ENCODE measurements around the gene KRT74.

The KRT74 gene

DNA sequence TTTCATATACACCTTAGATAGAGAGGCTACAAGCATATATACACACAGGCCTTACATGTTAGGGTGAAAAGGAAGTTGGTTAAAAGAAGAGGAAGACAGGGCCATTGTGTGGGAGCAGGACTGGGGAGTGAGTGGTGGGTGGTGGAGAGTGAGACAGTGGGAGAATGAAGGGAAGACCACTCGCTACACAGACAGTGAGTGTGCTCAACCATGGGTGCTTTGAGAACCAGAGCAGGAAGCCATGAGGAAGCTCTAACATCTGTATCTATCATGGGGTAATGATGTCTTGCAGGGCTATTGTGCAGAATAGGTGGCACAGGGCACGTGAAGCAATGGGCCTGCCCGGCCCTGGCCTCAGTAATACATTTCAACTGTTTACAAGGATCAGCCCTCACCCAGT, 11.4 kb upstream of the KRT74 start:
- no peak overlapping the region for H3K4ac ChIP-seq (ENCODE audit: low read length)
- no peak overlapping the region for H2AK5ac ChIP-seq (ENCODE audit: low read depth, low read length)
- H3K27me3 ChIP-seq (ENCODE audit: control insufficient read depth in 3 of 3, insufficient read depth in 3 of 3, low read depth in 1 of 3, low read length in 3 of 3), result no peaks in the 10 kb centered on the region
- H3K27ac ChIP-seq (replicated peaks; ENCODE audit: low read length), result no peak overlapping the region
- WGBS, 2 donors (ENCODE audit: extremely low coverage in 2 of 2, insufficient read length in 2 of 2, insufficient replicate concordance in 1 of 2), result no CpG with 5 or more reads among the region's 3 CpGs
- no peak overlapping the region for H3K4me2 ChIP-seq (ENCODE audit: insufficient read depth, low read length, poor library complexity, severe bottlenecking)
- H2BK15ac ChIP-seq (ENCODE audit: low read length), result no peak overlapping the region
- H3K4me3 ChIP-seq (ENCODE audit: low read length in 2 of 2), result no peak overlapping the region
- no peaks in the 10 kb centered on the region for H3K9me3 ChIP-seq (replicated peaks in 1 of 2; ENCODE audit: control insufficient read depth in 2 of 2, insufficient read depth in 1 of 2, low read depth in 1 of 2, low read length in 2 of 2)
- H2BK12ac ChIP-seq (ENCODE audit: low read length), result no peak overlapping the region
- no peak overlapping the region for H3K9ac ChIP-seq (ENCODE audit: low read depth, low read length, poor library complexity)
- H2BK5ac ChIP-seq (ENCODE audit: low read length), result no peak overlapping the region
- peaks cover 0 to 2% of the 10 kb centered on the region in 2 donors for H3K4me1 ChIP-seq (ENCODE audit: control insufficient read depth in 2 of 2, insufficient read depth in 1 of 2, low read depth in 1 of 2, low read length in 2 of 2)
- no peak overlapping the region for H3K14ac ChIP-seq (ENCODE audit: low read length)
- H4K91ac ChIP-seq (ENCODE audit: low read depth, low read length, poor library complexity), result no peak overlapping the region
- H2BK120ac ChIP-seq (ENCODE audit: low read depth, low read length), result no peak overlapping the region
- H4K8ac ChIP-seq (ENCODE audit: low read depth, low read length), result no peak overlapping the region
- H3K23ac ChIP-seq (ENCODE audit: low read depth, low read length, poor library complexity), result no peak overlapping the region
- no peak for DNase-seq (ENCODE audit: low spot score)
- no peaks in the 10 kb centered on the region for H3K79me1 ChIP-seq (ENCODE audit: low read depth, low read length)
- no peak overlapping the region for H2AFZ ChIP-seq (ENCODE audit: low read length)
- H3K36me3 ChIP-seq (replicated peaks in 1 of 2; ENCODE audit: control insufficient read depth in 2 of 2, insufficient read depth in 2 of 2, low read length in 2 of 2), result no peaks in the 10 kb centered on the region
- H3K18ac ChIP-seq (ENCODE audit: low read length), result no peak overlapping the region

DNA sequence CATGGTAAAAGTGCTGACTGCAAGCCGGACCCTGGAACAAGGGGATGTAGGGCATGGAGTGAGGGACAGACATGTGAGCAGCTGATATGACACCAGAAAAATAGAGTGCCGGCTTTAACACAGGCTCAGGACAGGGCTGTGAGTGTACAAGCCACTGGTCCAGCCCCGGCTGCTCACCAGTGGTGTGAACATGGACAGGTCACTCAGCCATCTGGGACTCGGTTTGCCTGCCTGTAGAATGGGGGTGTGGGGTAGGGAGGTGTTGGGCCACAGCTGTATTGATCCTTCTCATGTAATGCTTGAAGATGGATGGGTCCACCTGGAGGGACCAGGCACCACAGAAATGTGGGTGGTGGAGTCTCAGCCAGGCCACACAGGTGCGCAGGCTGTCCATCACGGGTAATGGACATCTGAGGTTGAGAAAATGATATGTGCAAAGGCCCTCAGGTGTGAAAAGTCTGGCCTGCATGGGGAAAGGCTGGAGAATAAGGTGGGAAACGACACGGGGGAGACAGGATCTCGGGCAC, 10.6 kb upstream of the KRT74 start:
- Histone ChIP-seq H3K4me2 (ENCODE audit: insufficient read depth, low read length, poor library complexity, severe bottlenecking) (no peak overlapping the region), H3K4me1 (ENCODE audit: control insufficient read depth in 2 of 2, insufficient read depth in 1 of 2, low read depth in 1 of 2, low read length in 2 of 2) (peaks cover 0 to 2% of the 10 kb centered on the region in 2 donors), H2BK15ac (ENCODE audit: low read length) (no peak overlapping the region), H3K27me3 (ENCODE audit: control insufficient read depth in 3 of 3, insufficient read depth in 3 of 3, low read depth in 1 of 3, low read length in 3 of 3) (peaks cover 0 to 7% (median 0%) of the 10 kb centered on the region in 3 experiments), H3K4ac (ENCODE audit: low read length) (no peak overlapping the region), H3K4me3 (ENCODE audit: low read length in 2 of 2) (no peak overlapping the region), H2AFZ (ENCODE audit: low read length) (no peak overlapping the region), H2AK5ac (ENCODE audit: low read depth, low read length) (no peak overlapping the region), H3K27ac (replicated peaks; ENCODE audit: low read length) (no peak overlapping the region), H3K36me3 (replicated peaks in 1 of 2; ENCODE audit: control insufficient read depth in 2 of 2, insufficient read depth in 2 of 2, low read length in 2 of 2) (no peaks in the 10 kb centered on the region), H2BK120ac (ENCODE audit: low read depth, low read length) (no peak overlapping the region), H3K18ac (ENCODE audit: low read length) (no peak overlapping the region), H2BK12ac (ENCODE audit: low read length) (no peak overlapping the region), H3K9ac (ENCODE audit: low read depth, low read length, poor library complexity) (no peak overlapping the region), H3K14ac (ENCODE audit: low read length) (no peak overlapping the region), H3K23ac (ENCODE audit: low read depth, low read length, poor library complexity) (no peak overlapping the region), H3K79me1 (ENCODE audit: low read depth, low read length) (no peaks in the 10 kb centered on the region), H4K8ac (ENCODE audit: low read depth, low read length) (no peak overlapping the region), H3K9me3 (replicated peaks in 1 of 2; ENCODE audit: control insufficient read depth in 2 of 2, insufficient read depth in 1 of 2, low read depth in 1 of 2, low read length in 2 of 2) (no peaks in the 10 kb centered on the region), H4K91ac (ENCODE audit: low read depth, low read length, poor library complexity) (no peak overlapping the region), H2BK5ac (ENCODE audit: low read length) (no peak overlapping the region)
- DNase-seq (ENCODE audit: low spot score), result no peak
- no CpG with 5 or more reads among the region's 9 CpGs for WGBS, 2 donors (ENCODE audit: extremely low coverage in 2 of 2, insufficient read length in 2 of 2, insufficient replicate concordance in 1 of 2)

DNA sequence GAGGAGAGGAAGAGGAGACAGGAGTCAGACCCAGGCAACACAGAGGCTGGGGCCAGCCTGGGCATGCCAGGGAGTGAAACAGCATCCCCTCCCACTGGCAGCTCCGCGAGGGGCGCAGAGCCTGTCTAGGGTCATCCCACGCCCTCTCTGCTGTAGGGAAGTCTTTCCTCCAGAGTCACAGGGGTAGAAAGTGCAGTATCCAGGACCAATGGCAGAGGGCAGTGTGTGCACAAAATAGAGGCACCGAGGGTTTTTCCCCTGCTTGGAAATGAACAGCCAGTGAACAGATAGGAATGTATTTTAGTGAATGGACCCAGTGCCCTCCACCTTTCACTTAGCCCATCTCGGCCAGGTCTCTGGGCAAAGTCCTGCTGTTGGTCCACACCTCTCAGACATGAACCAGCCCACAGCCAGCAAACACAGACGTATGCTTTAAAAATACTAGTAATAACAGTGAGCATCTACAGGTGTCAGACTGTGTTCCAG, 9.4 kb upstream of the KRT74 start:
- Histone ChIP-seq H2BK15ac (ENCODE audit: low read length) (no peak overlapping the region), H3K4ac (ENCODE audit: low read length) (no peak overlapping the region), H3K9me3 (replicated peaks in 1 of 2; ENCODE audit: control insufficient read depth in 2 of 2, insufficient read depth in 1 of 2, low read depth in 1 of 2, low read length in 2 of 2) (no peaks in the 10 kb centered on the region), H3K4me2 (ENCODE audit: insufficient read depth, low read length, poor library complexity, severe bottlenecking) (no peak overlapping the region), H3K27me3 (ENCODE audit: control insufficient read depth in 3 of 3, insufficient read depth in 3 of 3, low read depth in 1 of 3, low read length in 3 of 3) (peaks cover 0 to 17% (median 0%) of the 10 kb centered on the region in 3 experiments), H2BK120ac (ENCODE audit: low read depth, low read length) (no peak overlapping the region), H4K8ac (ENCODE audit: low read depth, low read length) (no peak overlapping the region), H3K27ac (replicated peaks; ENCODE audit: low read length) (no peak overlapping the region), H2BK12ac (ENCODE audit: low read length) (peak overlapping the region; percentile 48), H3K4me1 (ENCODE audit: control insufficient read depth in 2 of 2, insufficient read depth in 1 of 2, low read depth in 1 of 2, low read length in 2 of 2) (peaks cover 0 to 2% of the 10 kb centered on the region in 2 donors), H2BK5ac (ENCODE audit: low read length) (peak overlapping the region; percentile 8), H3K9ac (ENCODE audit: low read depth, low read length, poor library complexity) (no peak overlapping the region), H3K18ac (ENCODE audit: low read length) (peak overlapping the region; percentile 2), H3K36me3 (replicated peaks in 1 of 2; ENCODE audit: control insufficient read depth in 2 of 2, insufficient read depth in 2 of 2, low read length in 2 of 2) (no peaks in the 10 kb centered on the region), H3K23ac (ENCODE audit: low read depth, low read length, poor library complexity) (no peak overlapping the region), H2AK5ac (ENCODE audit: low read depth, low read length) (no peak overlapping the region), H3K4me3 (ENCODE audit: low read length in 2 of 2) (no peak overlapping the region), H3K14ac (ENCODE audit: low read length) (peak overlapping the region; percentile 10), H4K91ac (ENCODE audit: low read depth, low read length, poor library complexity) (no peak overlapping the region), H2AFZ (ENCODE audit: low read length) (no peak overlapping the region), H3K79me1 (ENCODE audit: low read depth, low read length) (no peaks in the 10 kb centered on the region)
- no CpG with 5 or more reads among the region's 7 CpGs for WGBS, 2 donors (ENCODE audit: extremely low coverage in 2 of 2, insufficient read length in 2 of 2, insufficient replicate concordance in 1 of 2)
- peak; percentile 71 for DNase-seq (ENCODE audit: low spot score)

DNA sequence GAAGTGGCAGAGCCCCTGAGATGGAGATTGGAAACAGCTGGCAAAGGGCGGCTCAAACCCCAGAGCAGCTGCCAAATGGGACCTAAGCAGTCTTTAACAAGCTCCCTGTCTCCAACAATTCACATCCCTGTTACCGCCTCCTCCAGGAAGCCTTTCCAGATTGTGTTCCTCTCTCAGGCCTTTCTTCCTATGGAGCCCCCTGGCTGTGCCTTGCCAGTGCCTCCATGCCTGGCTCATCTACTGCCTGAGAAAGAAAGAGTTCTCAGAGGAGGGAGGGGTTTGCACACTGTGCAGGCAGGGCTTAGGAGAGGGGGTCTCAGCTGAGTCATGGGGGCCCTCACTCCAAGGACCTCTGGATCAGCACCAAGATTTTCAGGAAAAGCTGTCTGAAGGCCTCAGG, 8.8 kb upstream of the KRT74 start:
- no peaks in the 10 kb centered on the region for H3K9me3 ChIP-seq (replicated peaks in 1 of 2; ENCODE audit: control insufficient read depth in 2 of 2, insufficient read depth in 1 of 2, low read depth in 1 of 2, low read length in 2 of 2)
- no peaks in the 10 kb centered on the region for H3K79me1 ChIP-seq (ENCODE audit: low read depth, low read length)
- no peak overlapping the region for H2BK12ac ChIP-seq (ENCODE audit: low read length)
- no peak overlapping the region for H2BK15ac ChIP-seq (ENCODE audit: low read length)
- H2AFZ ChIP-seq (ENCODE audit: low read length), result no peak overlapping the region
- peaks cover 0 to 20% (median 0%) of the 10 kb centered on the region in 3 experiments for H3K27me3 ChIP-seq (ENCODE audit: control insufficient read depth in 3 of 3, insufficient read depth in 3 of 3, low read depth in 1 of 3, low read length in 3 of 3)
- H4K91ac ChIP-seq (ENCODE audit: low read depth, low read length, poor library complexity), result no peak overlapping the region
- no peaks in the 10 kb centered on the region for H3K36me3 ChIP-seq (replicated peaks in 1 of 2; ENCODE audit: control insufficient read depth in 2 of 2, insufficient read depth in 2 of 2, low read length in 2 of 2)
- no peak overlapping the region for H4K8ac ChIP-seq (ENCODE audit: low read depth, low read length)
- H3K23ac ChIP-seq (ENCODE audit: low read depth, low read length, poor library complexity), result no peak overlapping the region
- H2BK5ac ChIP-seq (ENCODE audit: low read length), result peak overlapping the region; percentile 8
- H3K4ac ChIP-seq (ENCODE audit: low read length), result no peak overlapping the region
- no peak overlapping the region for H3K4me2 ChIP-seq (ENCODE audit: insufficient read depth, low read length, poor library complexity, severe bottlenecking)
- H3K14ac ChIP-seq (ENCODE audit: low read length), result no peak overlapping the region
- peaks cover 0 to 2% of the 10 kb centered on the region in 2 donors for H3K4me1 ChIP-seq (ENCODE audit: control insufficient read depth in 2 of 2, insufficient read depth in 1 of 2, low read depth in 1 of 2, low read length in 2 of 2)
- H3K4me3 ChIP-seq (ENCODE audit: low read length in 2 of 2), result no peak overlapping the region
- H3K18ac ChIP-seq (ENCODE audit: low read length), result peak overlapping the region; percentile 2
- no CpG with 5 or more reads among the region's 2 CpGs for WGBS, 2 donors (ENCODE audit: extremely low coverage in 2 of 2, insufficient read length in 2 of 2, insufficient replicate concordance in 1 of 2)
- DNase-seq (ENCODE audit: low spot score), result no peak
- H2AK5ac ChIP-seq (ENCODE audit: low read depth, low read length), result peak overlapping the region; percentile 12
- H3K9ac ChIP-seq (ENCODE audit: low read depth, low read length, poor library complexity), result no peak overlapping the region
- H2BK120ac ChIP-seq (ENCODE audit: low read depth, low read length), result no peak overlapping the region
- H3K27ac ChIP-seq (replicated peaks; ENCODE audit: low read length), result no peak overlapping the region
